ENCODE measurements around the gene SPO11.

Gene SPO11

DNA sequence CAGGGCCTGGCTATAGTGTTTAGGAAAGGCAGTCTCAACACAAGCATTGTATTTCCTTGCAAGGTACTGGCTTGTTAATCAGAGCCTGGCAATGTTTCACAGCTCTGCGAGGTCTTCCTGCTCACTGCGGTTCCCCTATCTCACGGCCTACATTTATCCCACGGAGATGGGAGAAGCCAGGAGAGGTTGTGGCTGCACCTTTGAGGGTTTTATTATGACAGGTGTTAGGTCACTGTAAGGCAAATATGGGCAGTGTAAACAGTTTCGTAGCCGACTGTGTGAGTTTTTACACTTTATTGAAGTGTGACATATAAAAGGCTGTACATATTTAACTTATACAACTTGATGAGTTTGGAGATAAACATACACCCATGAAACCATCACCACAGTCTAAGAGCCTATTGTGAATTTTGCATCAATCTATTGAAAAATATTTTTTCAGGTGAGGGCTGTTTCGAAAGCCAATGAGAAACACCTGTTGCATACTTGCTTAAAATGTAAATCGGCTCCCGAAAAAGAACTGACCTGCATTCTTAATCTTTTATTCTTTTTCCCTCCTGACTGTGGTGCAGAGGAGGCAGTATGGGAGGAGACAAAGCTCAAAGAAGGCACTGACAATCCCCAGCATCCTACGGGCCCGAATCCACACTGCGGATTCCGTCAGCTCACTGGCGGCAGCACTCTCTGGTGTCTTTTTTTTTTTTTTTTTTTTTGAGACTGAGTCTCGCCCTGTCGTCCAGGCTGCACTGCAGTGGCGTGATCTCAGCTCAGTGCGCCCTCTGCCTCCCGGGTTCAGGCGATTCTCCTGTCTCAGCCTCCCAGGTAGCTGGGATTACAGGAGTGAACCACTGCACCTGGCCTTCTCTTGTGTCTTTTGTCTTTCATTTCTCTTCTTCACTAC, 54.1 kb downstream of the SPO11 start:
- no peak for DNase-seq (ENCODE audit: low read depth, low spot score)
- Histone ChIP-seq H3K9me3 (ENCODE audit: insufficient read depth, low read length) (no peaks in the 10 kb centered on the region), H3K4me3 (ENCODE audit: insufficient read length, low read depth) (no peak overlapping the region), H3K36me3 (ENCODE audit: insufficient read depth, insufficient read length, low read length) (peaks cover 54% of the 10 kb centered on the region), H3K9ac (ENCODE audit: insufficient read length, low read depth) (no peak overlapping the region), H3K27me3 (ENCODE audit: insufficient read depth, insufficient read length) (no peaks in the 10 kb centered on the region), H3K4me1 (ENCODE audit: insufficient read depth, insufficient read length) (no peaks in the 10 kb centered on the region)
- TF ChIP-seq ZNF274 (IDR thresholded peaks at IDR 0.05; ENCODE audit: low read depth, low read length) = no peak
- TF ChIP-seq SUZ12 (IDR thresholded peaks at IDR 0.05; ENCODE audit: extremely low read depth, insufficient read depth, insufficient read length) = no peak
- TF ChIP-seq YY1 (IDR thresholded peaks at IDR 0.05; ENCODE audit: insufficient read depth, insufficient read length) = no peak

DNA sequence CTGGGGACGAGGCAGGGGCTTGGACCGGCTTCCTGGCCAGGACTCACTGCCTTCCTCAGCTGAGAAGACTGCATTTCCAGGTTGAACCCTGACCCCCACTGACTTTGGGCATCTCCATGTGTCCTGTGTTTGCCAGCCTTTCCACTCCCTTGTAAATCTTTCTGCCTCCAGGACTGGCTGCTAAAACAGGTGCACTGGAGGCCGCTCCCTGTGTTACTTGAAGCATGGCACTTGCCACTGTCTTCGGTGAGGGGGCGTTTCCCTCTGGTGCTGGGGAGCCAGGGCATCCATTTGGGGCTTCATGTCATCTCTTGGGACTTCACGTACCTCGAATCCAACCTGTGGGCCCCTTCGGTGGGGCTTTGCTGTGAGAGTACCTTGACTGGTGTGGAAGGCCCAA, 54.9 kb downstream of the SPO11 start:
- Histone ChIP-seq H3K4me1 (ENCODE audit: insufficient read depth, insufficient read length) (no peaks in the 10 kb centered on the region), H3K27me3 (ENCODE audit: insufficient read depth, insufficient read length) (no peaks in the 10 kb centered on the region), H3K36me3 (ENCODE audit: insufficient read depth, insufficient read length, low read length) (peaks cover 46% of the 10 kb centered on the region), H3K9ac (ENCODE audit: insufficient read length, low read depth) (peak overlapping the region; percentile 23), H3K4me3 (ENCODE audit: insufficient read length, low read depth) (no peak overlapping the region), H3K9me3 (ENCODE audit: insufficient read depth, low read length) (no peaks in the 10 kb centered on the region)
- DNase-seq (ENCODE audit: low read depth, low spot score) = no peak
- TF ChIP-seq SUZ12 (IDR thresholded peaks at IDR 0.05; ENCODE audit: extremely low read depth, insufficient read depth, insufficient read length) = no peak
- no peak for TF ChIP-seq YY1 (IDR thresholded peaks at IDR 0.05; ENCODE audit: insufficient read depth, insufficient read length)
- TF ChIP-seq ZNF274 (IDR thresholded peaks at IDR 0.05; ENCODE audit: low read depth, low read length) = no peak

DNA sequence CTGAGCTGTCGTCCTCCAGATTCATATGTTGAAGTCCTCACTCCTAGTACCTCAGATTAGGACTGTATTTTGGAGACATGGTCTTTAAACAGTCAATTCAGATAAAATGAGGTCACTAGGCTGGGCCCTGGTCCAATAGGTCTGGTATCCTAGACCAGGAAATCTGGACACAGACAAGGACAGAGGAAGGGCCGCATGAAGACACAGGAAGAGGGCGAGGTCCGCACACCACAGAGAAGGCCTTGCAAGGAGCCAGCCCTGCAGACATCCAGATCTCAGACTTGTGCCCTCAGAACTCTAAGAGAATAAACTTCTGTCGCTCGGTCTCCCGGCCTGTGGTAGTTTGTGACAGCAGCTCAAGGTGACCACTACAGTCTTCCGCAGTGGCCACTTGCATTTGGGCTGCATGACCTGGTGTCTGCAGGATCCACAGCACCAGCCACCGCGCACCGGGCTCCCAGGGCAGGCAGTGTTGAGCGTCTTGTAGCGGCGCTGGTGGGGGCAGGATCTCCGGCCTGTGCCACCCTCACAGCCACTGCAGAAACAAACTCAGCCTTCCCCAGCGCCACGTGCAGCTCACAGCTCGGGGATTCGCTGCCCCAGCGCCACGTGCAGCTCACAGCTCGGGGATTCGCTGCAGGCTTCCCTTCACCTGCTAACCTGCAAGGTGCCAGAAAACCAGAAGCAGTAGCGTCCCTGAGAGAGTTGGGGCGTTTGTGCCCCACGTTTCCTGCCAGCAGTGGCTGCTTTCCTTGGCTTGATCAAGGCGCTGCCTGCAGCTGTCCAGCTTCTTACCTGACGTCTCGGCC, 55.6 kb downstream of the SPO11 start:
- H3K4me1 ChIP-seq (ENCODE audit: insufficient read depth, insufficient read length) = peaks cover 3% of the 10 kb centered on the region
- TF ChIP-seq ZNF274 (IDR thresholded peaks at IDR 0.05; ENCODE audit: low read depth, low read length) (no peak), SUZ12 (IDR thresholded peaks at IDR 0.05; ENCODE audit: extremely low read depth, insufficient read depth, insufficient read length) (no peak), YY1 (IDR thresholded peaks at IDR 0.05; ENCODE audit: insufficient read depth, insufficient read length) (no peak)
- H3K27me3 ChIP-seq (ENCODE audit: insufficient read depth, insufficient read length) = peaks cover 5% of the 10 kb centered on the region
- no peak overlapping the region for H3K4me3 ChIP-seq (ENCODE audit: insufficient read length, low read depth)
- DNase-seq (ENCODE audit: low read depth, low spot score) = no peak
- no peaks in the 10 kb centered on the region for H3K9me3 ChIP-seq (ENCODE audit: insufficient read depth, low read length)
- peaks cover 39% of the 10 kb centered on the region for H3K36me3 ChIP-seq (ENCODE audit: insufficient read depth, insufficient read length, low read length)
- H3K9ac ChIP-seq (ENCODE audit: insufficient read length, low read depth) = no peak overlapping the region

DNA sequence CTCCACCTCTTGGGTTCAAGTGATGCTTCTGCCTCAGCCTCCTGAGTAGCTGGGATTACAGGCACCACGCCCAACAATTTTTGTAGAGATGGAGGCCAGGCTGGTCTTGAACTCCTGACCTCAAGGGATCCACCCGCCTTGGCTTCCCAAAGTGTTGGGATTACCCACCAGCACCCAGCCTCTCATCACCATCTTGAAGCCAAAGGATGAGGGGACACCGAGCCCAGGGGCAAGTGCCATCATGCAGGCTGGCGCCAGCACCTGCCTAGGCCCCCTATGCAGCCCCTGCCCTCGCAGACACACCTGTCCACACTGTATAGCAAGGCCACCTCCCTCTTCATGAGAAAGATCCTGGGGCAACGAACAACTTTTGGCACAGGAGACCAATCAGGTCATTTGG, 56.3 kb downstream of the SPO11 start:
- Histone ChIP-seq H3K27me3 (ENCODE audit: insufficient read depth, insufficient read length) (peaks cover 13% of the 10 kb centered on the region), H3K36me3 (ENCODE audit: insufficient read depth, insufficient read length, low read length) (peaks cover 31% of the 10 kb centered on the region), H3K9me3 (ENCODE audit: insufficient read depth, low read length) (no peaks in the 10 kb centered on the region), H3K4me1 (ENCODE audit: insufficient read depth, insufficient read length) (peaks cover 4% of the 10 kb centered on the region), H3K9ac (ENCODE audit: insufficient read length, low read depth) (no peak overlapping the region), H3K4me3 (ENCODE audit: insufficient read length, low read depth) (no peak overlapping the region)
- no peak for DNase-seq (ENCODE audit: low read depth, low spot score)
- TF ChIP-seq YY1 (IDR thresholded peaks at IDR 0.05; ENCODE audit: insufficient read depth, insufficient read length) = no peak
- no peak for TF ChIP-seq SUZ12 (IDR thresholded peaks at IDR 0.05; ENCODE audit: extremely low read depth, insufficient read depth, insufficient read length)
- TF ChIP-seq ZNF274 (IDR thresholded peaks at IDR 0.05; ENCODE audit: low read depth, low read length) = no peak

DNA sequence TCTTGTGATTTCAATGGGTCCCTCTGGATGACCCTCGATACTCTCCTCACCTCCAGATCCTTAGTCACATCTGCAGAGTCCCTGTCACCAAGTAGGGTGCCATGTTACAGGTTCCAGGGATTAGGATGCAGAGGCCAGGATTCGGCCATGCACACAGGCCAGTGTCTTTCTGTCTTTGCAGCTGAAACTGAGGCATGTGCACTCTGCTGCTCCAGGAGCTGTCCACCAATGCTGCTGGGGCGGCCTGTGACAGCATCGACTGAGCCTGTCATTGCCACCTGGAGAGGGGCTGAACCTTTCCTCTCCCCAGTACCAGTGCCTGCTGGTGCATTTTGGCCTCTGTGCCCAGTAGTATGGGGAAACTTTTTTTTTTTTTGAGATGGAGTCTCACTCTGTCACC, 57.2 kb downstream of the SPO11 start:
- Histone ChIP-seq H3K4me3 (ENCODE audit: insufficient read length, low read depth) (no peak overlapping the region), H3K9ac (ENCODE audit: insufficient read length, low read depth) (no peak overlapping the region), H3K27me3 (ENCODE audit: insufficient read depth, insufficient read length) (peaks cover 13% of the 10 kb centered on the region), H3K4me1 (ENCODE audit: insufficient read depth, insufficient read length) (peaks cover 4% of the 10 kb centered on the region), H3K36me3 (ENCODE audit: insufficient read depth, insufficient read length, low read length) (peaks cover 30% of the 10 kb centered on the region), H3K9me3 (ENCODE audit: insufficient read depth, low read length) (no peaks in the 10 kb centered on the region)
- no peak for DNase-seq (ENCODE audit: low read depth, low spot score)
- no peak for TF ChIP-seq ZNF274 (IDR thresholded peaks at IDR 0.05; ENCODE audit: low read depth, low read length)
- no peak for TF ChIP-seq SUZ12 (IDR thresholded peaks at IDR 0.05; ENCODE audit: extremely low read depth, insufficient read depth, insufficient read length)
- no peak for TF ChIP-seq YY1 (IDR thresholded peaks at IDR 0.05; ENCODE audit: insufficient read depth, insufficient read length)

DNA sequence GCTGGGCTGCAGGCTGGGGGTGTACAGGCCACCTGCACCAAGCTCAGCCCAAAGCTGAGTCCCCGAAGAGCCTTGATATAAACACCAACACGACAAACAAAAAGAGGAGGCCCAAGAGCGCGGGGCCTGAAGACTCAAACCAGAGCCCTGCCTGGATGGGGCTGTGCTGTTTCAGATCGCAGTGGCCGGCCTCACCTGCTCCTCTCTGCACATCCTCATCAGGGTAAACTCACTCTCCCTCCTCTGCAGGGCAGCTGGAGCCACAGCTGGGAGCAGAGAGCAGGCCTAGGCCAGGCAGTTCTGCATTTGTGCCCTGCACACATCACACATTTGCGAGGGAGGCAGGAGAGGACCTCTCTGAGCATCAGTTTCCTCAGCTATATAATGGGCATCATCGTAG, 57.9 kb downstream of the SPO11 start:
- DNase-seq (ENCODE audit: low read depth, low spot score) = no peak
- peaks cover 13% of the 10 kb centered on the region for H3K27me3 ChIP-seq (ENCODE audit: insufficient read depth, insufficient read length)
- H3K9ac ChIP-seq (ENCODE audit: insufficient read length, low read depth) = no peak overlapping the region
- H3K4me1 ChIP-seq (ENCODE audit: insufficient read depth, insufficient read length) = peaks cover 7% of the 10 kb centered on the region
- H3K4me3 ChIP-seq (ENCODE audit: insufficient read length, low read depth) = no peak overlapping the region
- no peaks in the 10 kb centered on the region for H3K9me3 ChIP-seq (ENCODE audit: insufficient read depth, low read length)
- TF ChIP-seq YY1 (IDR thresholded peaks at IDR 0.05; ENCODE audit: insufficient read depth, insufficient read length) (no peak), SUZ12 (IDR thresholded peaks at IDR 0.05; ENCODE audit: extremely low read depth, insufficient read depth, insufficient read length) (no peak), ZNF274 (IDR thresholded peaks at IDR 0.05; ENCODE audit: low read depth, low read length) (no peak)
- H3K36me3 ChIP-seq (ENCODE audit: insufficient read depth, insufficient read length, low read length) = peaks cover 30% of the 10 kb centered on the region

DNA sequence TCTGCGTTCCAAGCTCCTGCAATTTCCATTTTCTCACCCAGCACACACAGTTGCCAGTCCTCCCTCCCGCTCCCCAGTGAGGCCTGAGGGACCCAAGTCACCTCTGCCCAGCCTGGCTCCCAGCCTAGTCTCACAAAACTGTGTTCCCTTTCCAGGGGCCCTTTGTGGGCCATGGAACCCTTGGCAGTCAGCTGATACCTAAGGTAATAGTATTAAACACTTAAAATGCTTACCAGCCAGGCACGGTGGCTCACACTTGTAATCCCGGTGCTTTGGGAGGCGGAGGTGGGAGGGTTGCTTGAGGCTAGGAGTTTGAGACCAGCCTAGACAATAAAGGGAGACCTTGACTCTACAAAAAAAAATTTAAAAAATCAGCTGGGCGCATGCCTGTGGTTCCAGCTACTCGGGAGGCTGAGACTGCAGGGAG, 58.4 kb downstream of the SPO11 start:
- peaks cover 35% of the 10 kb centered on the region for H3K36me3 ChIP-seq (ENCODE audit: insufficient read depth, insufficient read length, low read length)
- no peak for DNase-seq (ENCODE audit: low read depth, low spot score)
- no peak overlapping the region for H3K4me3 ChIP-seq (ENCODE audit: insufficient read length, low read depth)
- peaks cover 9% of the 10 kb centered on the region for H3K4me1 ChIP-seq (ENCODE audit: insufficient read depth, insufficient read length)
- no peaks in the 10 kb centered on the region for H3K9me3 ChIP-seq (ENCODE audit: insufficient read depth, low read length)
- peaks cover 13% of the 10 kb centered on the region for H3K27me3 ChIP-seq (ENCODE audit: insufficient read depth, insufficient read length)
- TF ChIP-seq ZNF274 (IDR thresholded peaks at IDR 0.05; ENCODE audit: low read depth, low read length) = no peak
- H3K9ac ChIP-seq (ENCODE audit: insufficient read length, low read depth) = peak overlapping the region; percentile 36

All from NT2/D1 (cell line).